Hematopoietic multipotent progenitor cell treated with erythropoietin and hydrocortisone succinate and interleukin-3 and kit ligand, for 6 days (in vitro differentiated cells): Measurements from ENCODE around the gene FBXW5.

Source experiments
- DNase-seq: peaks from one replicate; pipeline ENCODE4 v3.0.0-alpha.2; 2015

FBXW5 gene

GRCh38 chr9:136907011-136907914, 37.3 kb downstream of the FBXW5 start:
- DNase-seq = no peak

GRCh38 chr9:136906266-136906665, 38.3 kb downstream of the FBXW5 start:
- DNase-seq = no peak

GRCh38 chr9:136903041-136903554, 41.4 kb downstream of the FBXW5 start:
- no peak for DNase-seq

DNA sequence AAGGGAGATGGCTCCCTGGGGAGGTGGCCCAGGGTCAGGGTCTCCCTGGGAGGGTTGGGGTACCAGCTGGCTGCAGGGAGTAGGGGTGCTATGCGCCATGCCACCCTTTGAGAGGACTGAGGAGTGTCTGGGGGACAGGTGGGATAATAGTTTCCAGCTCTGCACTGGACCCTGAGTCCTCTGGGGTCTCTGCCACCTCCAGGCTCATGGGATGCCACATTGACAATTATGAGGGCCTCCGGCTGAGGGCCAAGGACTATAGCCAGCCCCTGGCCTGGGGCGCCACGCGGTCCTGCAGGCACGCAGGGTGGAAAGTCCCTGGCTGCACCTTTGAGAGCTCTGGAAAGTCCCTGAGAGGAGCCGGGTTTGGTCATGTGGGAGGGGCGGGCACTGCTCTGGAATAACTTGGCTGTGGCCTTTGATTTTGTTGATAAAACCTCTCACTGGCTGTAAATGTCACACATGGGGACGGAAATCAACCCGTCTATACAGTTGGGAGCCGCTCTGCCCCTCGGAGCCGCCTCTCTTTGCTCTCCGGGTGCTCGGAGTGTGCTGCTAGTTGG, 42.2 kb downstream of the FBXW5 start:
- no peak for DNase-seq

DNA sequence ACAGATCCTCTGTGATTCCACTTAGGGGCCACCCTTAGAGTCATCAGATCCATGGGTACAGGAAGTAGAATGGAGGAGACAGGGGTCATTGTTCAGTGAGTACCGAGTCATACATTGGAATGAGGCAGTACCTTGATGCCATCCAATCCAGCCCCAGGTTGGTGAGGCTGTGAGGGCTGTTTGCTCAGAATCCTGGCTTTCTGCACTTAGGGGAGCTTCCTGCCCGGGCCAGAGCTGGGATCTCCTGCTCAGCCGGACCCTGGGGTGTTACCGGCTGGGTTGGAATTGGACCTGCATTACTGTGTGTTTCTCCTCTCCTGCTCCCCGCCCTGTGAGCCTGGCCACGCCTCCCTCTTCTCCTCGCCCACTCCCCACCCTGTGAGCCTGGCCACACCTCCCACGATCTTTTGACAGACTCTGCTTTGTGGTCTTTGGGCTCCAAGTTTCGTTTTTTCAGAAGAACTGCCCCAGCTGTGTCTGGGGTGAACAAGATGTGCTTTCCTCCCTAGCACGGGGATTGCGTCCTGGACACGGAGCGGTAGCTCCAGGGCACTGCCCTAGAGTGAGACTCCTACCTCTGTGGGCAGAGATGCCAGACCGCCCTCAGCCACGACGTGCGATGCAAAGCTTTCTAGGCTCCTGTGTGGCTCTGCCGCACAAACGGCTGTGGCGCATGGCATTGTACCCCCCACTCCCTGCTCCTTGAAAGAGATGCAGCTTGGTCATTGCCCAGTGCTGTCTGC, 42.9 kb downstream of the FBXW5 start:
- DNase-seq = peak; percentile 29

DNA sequence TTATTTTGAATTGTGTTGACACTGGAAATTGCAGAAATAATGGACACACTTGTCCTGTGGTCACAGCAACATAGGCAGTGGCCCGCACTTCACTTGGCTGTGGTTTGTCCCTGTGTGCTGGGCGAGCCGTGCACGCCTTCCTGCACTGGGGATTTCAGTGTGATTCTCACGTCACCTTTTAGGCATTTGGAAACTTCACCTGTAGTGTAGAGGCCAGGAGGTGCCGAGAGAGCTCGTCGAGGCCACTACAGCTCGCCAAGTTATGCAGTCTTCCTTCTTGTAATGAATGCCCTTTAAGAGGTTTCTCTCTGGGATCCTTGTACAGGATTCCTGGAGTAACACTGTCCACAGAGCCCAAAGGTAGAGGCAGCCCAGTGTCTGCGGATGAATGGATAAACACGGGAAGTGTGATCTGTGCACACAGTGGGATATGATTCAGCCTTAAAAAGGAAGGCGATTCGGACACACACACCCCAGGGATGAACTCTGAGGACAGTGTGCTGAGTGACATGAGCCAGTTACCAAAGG, 43.5 kb downstream of the FBXW5 start:
- DNase-seq = no peak

DNA sequence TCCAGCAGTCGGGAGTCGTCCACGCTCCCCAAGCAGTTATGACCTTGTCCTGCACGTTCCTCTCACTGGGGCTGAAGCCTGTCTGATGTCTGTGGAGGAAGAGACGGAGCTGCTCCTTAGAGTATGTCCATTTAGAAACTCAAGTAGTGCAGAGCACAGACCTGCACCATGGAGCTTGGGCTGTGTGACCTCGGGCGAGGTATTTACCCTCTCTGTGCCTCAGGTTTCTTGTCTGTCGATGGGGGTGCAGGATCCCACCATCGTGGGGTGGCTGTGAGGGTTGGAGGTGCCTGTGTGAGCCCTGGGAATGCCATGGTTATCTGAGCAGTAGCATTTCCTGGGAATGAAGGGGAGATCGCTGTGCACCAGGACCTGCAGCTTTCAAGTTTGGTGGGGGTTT, 44.0 kb downstream of the FBXW5 start:
- DNase-seq = no peak

GRCh38 chr9:136899196-136899595, 45.3 kb downstream of the FBXW5 start:
- no peak for DNase-seq

DNA sequence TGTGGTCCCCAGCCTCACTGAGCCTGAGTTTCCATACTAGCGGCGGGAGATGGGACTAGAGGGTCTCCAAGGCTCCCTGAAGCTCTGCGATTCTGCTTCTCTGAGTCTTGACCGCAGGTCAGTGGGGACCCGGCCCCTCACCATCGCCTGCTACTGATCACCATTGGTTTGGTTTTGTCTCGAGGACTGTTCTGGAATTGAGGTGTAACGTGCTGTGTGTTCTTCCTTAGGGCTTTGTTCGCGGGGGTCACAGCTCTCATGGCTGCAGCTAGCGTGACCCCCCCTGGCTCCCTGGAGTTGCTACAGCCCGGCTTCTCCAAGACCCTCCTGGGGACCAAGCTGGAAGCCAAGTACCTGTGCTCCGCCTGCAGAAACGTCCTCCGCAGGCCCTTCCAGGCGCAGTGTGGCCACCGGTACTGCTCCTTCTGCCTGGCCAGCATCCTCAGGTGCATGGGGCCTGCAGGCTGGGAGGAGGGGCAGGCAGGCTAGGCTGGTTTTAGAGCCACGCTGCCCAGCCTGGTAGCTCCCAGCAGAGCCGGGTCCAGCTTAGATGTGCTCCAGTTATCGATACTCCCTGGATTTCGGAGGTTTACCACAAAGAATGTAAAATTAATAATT, 45.9 kb downstream of the FBXW5 start:
- no peak for DNase-seq

GRCh38 chr9:136896027-136896426, 48.5 kb downstream of the FBXW5 start:
- DNase-seq = no peak

DNA sequence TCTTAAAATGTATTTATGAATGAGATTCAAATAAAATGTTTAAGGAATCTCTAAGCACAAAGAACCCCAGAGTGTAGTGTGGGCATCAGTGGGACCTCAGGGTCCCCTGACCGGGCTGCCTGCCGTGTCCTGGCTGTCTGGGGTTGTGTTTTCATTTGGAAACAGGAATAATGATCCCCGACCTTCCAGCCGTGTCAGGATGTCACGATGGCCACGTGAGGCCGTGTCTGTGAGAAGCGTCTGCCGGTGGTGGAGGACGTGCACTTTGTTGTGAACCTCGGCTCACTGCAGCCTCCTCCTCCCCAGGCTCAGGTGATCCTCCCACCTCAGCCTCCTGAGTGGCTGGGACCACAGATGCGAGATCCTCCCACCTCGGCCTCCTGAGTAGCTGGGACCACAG, 53.9 kb downstream of the FBXW5 start:
- no peak for DNase-seq
